Chondrocyte (in vitro differentiated cells): Measurements from ENCODE around the gene CELF2. TPM values are rescaled to one million over a fixed set of nuclear protein-coding genes. Genes with fewer than 3 reads are reported as not detected.

Source experiments
- DNase-seq: peaks from one replicate; pipeline ENCODE4 v3.0.0; 2021; ENCODE audit warnings: mixed read lengths, low spot score
- H3K27ac Mint-ChIP-seq: one replicate; pipeline ENCODE4 v1.8.0; 2021; ENCODE audit warnings: mild to moderate bottlenecking, moderate library complexity, mixed read lengths; ENCODE audit not compliant: unreplicated experiment
- H3K27me3 Mint-ChIP-seq: 2 replicates; pipeline ENCODE4 v1.8.0; 2021; ENCODE audit warnings: low read depth, mixed read lengths
- H3K36me3 Mint-ChIP-seq: 2 replicates; pipeline ENCODE4 v1.8.0; 2021; ENCODE audit warnings: low read depth, mixed read lengths
- H3K4me1 Mint-ChIP-seq: 2 replicates; pipeline ENCODE4 v1.8.0; 2021; ENCODE audit warnings: low read depth, mild to moderate bottlenecking, mixed read lengths
- H3K4me3 Mint-ChIP-seq: one replicate; pipeline ENCODE4 v1.8.0; 2021; ENCODE audit warnings: mild to moderate bottlenecking, moderate library complexity, mixed read lengths; ENCODE audit not compliant: unreplicated experiment
- H3K9me3 Mint-ChIP-seq: 2 replicates; pipeline ENCODE4 v1.8.0; 2021; ENCODE audit warnings: low read depth, mixed read lengths
- total RNA-seq: library from RNA; stranded (reverse); gene quantifications from 3 replicates; pipeline ENCODE4 v1.2.1, GENCODE V29; 2021
- TF ChIP-seq, protein P1 (sequence below): fragments of 200-600 bp; sonication (generic); IDR thresholded peaks from 2 replicates; pipeline ENCODE4 v1.5.0; 2021; ENCODE audit warnings: antibody characterized with exemption, mild to moderate bottlenecking, moderate library complexity

Gene CELF2
- total RNA-seq, 1 donor from 2014 or later: 44.3 TPM

DNA sequence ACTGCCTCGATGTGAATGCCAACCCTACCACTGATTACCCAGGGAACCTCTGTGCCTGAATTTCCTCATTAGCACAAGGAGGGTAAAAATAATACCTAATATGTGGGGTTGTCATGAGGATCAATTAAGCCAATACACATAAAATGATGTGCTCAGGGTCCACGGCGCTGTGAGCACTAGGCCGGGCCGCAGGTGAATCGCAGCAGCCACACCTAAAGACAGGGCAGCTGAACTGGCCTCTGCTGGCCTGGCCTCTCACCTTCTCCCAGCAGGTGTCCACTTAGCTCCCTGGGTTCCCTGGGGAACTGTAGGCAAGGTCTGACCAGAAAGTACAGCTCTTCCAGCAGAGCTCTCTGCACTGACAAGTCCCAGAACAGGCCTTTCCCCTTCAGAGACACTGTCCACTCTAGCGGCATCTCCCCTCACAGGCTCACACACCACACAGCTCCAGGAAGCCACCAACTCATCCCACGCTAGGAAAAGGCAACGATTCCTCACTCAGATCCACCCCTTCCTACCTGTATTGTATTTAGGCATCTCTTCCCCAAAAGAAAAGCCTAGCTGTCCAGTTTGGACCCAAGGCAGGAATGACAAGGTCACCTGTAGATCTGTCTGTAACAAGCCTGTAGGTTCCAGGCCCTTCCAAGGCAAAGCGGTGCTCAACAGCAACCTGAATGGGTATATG is 320.6 kb downstream of the CELF2 start:
- H3K4me1 Mint-ChIP-seq: peaks cover 2% of the 10 kb centered on the region
- DNase-seq: no peak
- H3K4me3 Mint-ChIP-seq: no peak overlapping the region
- peaks cover 8% of the 10 kb centered on the region for H3K36me3 Mint-ChIP-seq
- no peak overlapping the region for H3K27ac Mint-ChIP-seq
- H3K9me3 Mint-ChIP-seq: no peaks in the 10 kb centered on the region
- TF ChIP-seq, protein P1, sequence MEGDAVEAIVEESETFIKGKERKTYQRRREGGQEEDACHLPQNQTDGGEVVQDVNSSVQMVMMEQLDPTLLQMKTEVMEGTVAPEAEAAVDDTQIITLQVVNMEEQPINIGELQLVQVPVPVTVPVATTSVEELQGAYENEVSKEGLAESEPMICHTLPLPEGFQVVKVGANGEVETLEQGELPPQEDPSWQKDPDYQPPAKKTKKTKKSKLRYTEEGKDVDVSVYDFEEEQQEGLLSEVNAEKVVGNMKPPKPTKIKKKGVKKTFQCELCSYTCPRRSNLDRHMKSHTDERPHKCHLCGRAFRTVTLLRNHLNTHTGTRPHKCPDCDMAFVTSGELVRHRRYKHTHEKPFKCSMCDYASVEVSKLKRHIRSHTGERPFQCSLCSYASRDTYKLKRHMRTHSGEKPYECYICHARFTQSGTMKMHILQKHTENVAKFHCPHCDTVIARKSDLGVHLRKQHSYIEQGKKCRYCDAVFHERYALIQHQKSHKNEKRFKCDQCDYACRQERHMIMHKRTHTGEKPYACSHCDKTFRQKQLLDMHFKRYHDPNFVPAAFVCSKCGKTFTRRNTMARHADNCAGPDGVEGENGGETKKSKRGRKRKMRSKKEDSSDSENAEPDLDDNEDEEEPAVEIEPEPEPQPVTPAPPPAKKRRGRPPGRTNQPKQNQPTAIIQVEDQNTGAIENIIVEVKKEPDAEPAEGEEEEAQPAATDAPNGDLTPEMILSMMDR: no peak
- H3K27me3 Mint-ChIP-seq: peaks cover 8% of the 10 kb centered on the region

GRCh38 chr10:11339013-11339412 is 321.3 kb downstream of the CELF2 start:
- no peak overlapping the region for H3K27ac Mint-ChIP-seq
- peaks cover 2% of the 10 kb centered on the region for H3K4me1 Mint-ChIP-seq
- H3K36me3 Mint-ChIP-seq: peaks cover 7% of the 10 kb centered on the region
- no peak for DNase-seq
- H3K9me3 Mint-ChIP-seq: no peaks in the 10 kb centered on the region
- TF ChIP-seq, protein P1: no peak
- peaks cover 8% of the 10 kb centered on the region for H3K27me3 Mint-ChIP-seq
- no peak overlapping the region for H3K4me3 Mint-ChIP-seq

DNA sequence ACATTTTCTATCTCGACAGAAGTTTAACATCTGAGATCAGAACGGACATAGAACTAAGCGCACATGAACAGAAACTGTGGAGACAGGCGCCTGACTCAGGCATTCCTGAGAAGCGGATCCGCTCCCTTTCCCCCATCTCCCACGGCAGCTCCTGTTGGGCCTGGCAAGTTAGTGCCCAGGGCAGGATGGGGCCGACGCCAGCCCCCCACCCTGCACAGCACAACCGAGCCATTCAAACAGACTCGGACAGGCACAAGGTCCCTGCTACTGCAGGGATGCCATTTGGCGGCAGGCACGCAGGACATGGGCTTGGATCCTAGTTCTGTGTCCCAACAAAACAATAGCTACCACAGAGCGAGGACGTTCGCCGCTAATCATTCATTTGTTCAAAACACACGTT is 322.0 kb downstream of the CELF2 start:
- H3K9me3 Mint-ChIP-seq: no peaks in the 10 kb centered on the region
- H3K36me3 Mint-ChIP-seq: peaks cover 4% of the 10 kb centered on the region
- peaks cover 2% of the 10 kb centered on the region for H3K4me1 Mint-ChIP-seq
- H3K27me3 Mint-ChIP-seq: peaks cover 8% of the 10 kb centered on the region
- no peak for DNase-seq
- no peak overlapping the region for H3K27ac Mint-ChIP-seq
- TF ChIP-seq, protein P1: no peak
- H3K4me3 Mint-ChIP-seq: no peak overlapping the region

GRCh38 chr10:11341283-11341960 is 323.8 kb downstream of the CELF2 start:
- Mint-ChIP-seq H3K9me3 (no peaks in the 10 kb centered on the region), H3K27me3 (peaks cover 7% of the 10 kb centered on the region), H3K4me3 (no peak overlapping the region), H3K27ac (no peak overlapping the region), H3K36me3 (no peaks in the 10 kb centered on the region), H3K4me1 (peaks cover 2% of the 10 kb centered on the region)
- TF ChIP-seq, protein P1: no peak
- no peak for DNase-seq

GRCh38 chr10:11344081-11344480 is 326.4 kb downstream of the CELF2 start:
- H3K4me3 Mint-ChIP-seq: no peak overlapping the region
- H3K27me3 Mint-ChIP-seq: peaks cover 10% of the 10 kb centered on the region
- H3K9me3 Mint-ChIP-seq: no peaks in the 10 kb centered on the region
- DNase-seq: no peak
- H3K36me3 Mint-ChIP-seq: no peaks in the 10 kb centered on the region
- H3K4me1 Mint-ChIP-seq: no peaks in the 10 kb centered on the region
- TF ChIP-seq, protein P1: no peak
- no peak overlapping the region for H3K27ac Mint-ChIP-seq
